HFFc6 (cell line): Measurements from ENCODE around the gene ARAP1. TPM values are rescaled to one million over a fixed set of nuclear protein-coding genes. Genes with fewer than 3 reads are reported as not detected.

Source experiments
- DNase-seq: peaks from one replicate; pipeline ENCODE4 v3.0.0-alpha.2; 2018
- H3K27ac Mint-ChIP-seq: 2 replicates; pipeline ENCODE4 v1.8.0; 2020; ENCODE audit warnings: mild to moderate bottlenecking, mixed read lengths
- H3K27me3 Mint-ChIP-seq: 2 replicates; pipeline ENCODE4 v1.8.0; 2021; ENCODE audit warnings: mild to moderate bottlenecking, moderate library complexity, mixed read lengths; ENCODE audit not compliant: insufficient read depth
- H3K36me3 Mint-ChIP-seq: 2 replicates; pipeline ENCODE4 v1.8.0; 2021; ENCODE audit warnings: low read depth, mixed read lengths
- H3K4me1 Mint-ChIP-seq: 2 replicates; pipeline ENCODE4 v1.8.0; 2020; ENCODE audit warnings: low read depth, mixed read lengths
- H3K4me3 Mint-ChIP-seq: 2 replicates; pipeline ENCODE4 v1.8.0; 2020; ENCODE audit warnings: mild to moderate bottlenecking, moderate library complexity, mixed read lengths
- H3K9me3 Mint-ChIP-seq: 2 replicates; pipeline ENCODE4 v1.8.0; 2020; ENCODE audit warnings: mild to moderate bottlenecking, mixed read lengths
- CTCF ChIP-seq: fragments of 200-600 bp; sonication (generic); IDR thresholded peaks from 2 replicates; pipeline ENCODE4 v1.5.0; 2021; ENCODE audit warnings: antibody characterized with exemption, mild to moderate bottlenecking
- total RNA-seq, 6 experiments: library from RNA; stranded (reverse); fragmentation: NEBNext Ultra II Directional; extraction: Animal tissue kit (Norgen Biotek cat#: 25700); gene quantifications; 2 replicates in 1 of 6; 3 replicates in 5 of 6; pipeline ENCODE4 v1.2.3, GENCODE V29; 2021

The ARAP1 gene
- total RNA-seq, 6 experiments from 2014 or later: 42.5 to 49.0 (median 46.8) TPM

- Mint-ChIP-seq H3K4me3 (no peak overlapping the region), H3K4me1 (peaks cover 28% of the 10 kb centered on the region), H3K27me3 (no peaks in the 10 kb centered on the region; the same call in none of the 2 replicates), H3K9me3 (no peaks in the 10 kb centered on the region), H3K27ac (no peak overlapping the region), H3K36me3 (no peaks in the 10 kb centered on the region)
- no peak for TF ChIP-seq CTCF
- no peak for DNase-seq
Measured at GRCh38 chr11:72745511-72745910, 6.7 kb downstream of the ARAP1 start.

DNA sequence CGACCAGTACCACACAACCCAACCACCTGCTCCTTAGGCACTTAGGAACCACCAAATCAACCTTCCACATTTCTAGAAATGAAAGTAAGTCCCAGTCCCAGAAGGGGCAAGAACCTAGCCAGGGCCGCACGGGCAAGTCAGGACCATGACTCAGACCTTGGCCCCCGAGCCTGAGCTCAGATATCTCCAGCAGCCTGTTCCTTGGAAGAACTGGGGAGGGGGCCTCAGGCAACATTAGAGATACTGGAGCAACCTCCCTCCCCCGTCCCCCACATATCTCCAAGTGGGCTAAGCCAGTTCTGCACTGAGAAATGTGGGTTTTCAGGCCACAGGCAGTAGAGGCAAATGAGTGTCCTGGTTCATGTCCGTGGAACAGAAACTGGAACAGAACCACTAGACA is 7.7 kb downstream of the ARAP1 start:
- TF ChIP-seq CTCF: no peak
- no peaks in the 10 kb centered on the region for H3K9me3 Mint-ChIP-seq
- no peak for DNase-seq
- H3K4me1 Mint-ChIP-seq: peaks cover 36% of the 10 kb centered on the region
- H3K36me3 Mint-ChIP-seq: no peaks in the 10 kb centered on the region
- no peak overlapping the region for H3K4me3 Mint-ChIP-seq
- no peaks in the 10 kb centered on the region; the same call in none of the 2 replicates for H3K27me3 Mint-ChIP-seq
- no peak overlapping the region for H3K27ac Mint-ChIP-seq

DNA sequence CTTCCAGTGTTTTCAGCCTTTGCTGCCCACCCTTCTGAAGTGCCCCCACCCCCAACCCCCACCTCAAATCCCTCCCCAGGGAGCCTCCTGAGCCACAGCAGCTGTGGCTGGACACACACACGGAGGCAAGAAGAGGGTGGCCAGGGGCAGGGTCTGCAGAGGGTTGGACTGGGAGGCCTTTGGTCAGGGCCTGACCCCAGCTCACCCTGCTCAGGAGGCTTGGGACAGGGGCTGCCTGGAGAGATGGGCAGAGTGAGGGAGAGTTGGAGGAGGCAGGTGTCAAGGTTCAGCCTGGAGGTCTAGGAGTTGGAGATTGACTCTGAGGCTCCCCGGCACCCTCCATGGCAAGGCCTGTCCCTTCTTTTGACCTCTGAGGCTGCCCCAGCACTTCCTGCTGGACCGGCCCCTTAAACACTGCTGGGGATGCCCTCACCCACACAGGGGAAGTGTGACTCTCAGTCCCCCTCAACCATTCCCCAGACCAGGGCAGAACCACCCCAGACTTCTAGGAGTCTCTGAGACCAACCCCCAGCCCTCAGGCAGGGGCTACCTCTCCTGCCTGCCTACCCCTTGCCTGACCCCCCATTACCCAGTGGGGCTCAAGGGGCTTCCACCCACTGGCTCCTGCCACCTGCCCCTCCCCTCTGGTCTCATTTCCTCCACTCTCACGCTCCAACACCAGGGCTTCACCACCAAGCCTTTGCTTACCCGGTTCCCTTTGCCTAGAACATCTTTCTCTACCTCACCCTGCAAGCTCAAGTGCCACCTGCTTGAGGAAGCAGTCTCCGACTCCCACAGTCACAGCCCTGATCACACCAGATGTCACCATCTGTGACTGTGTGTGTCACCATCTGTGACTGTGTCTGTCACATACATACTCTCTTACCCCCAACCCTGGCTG is 8.6 kb downstream of the ARAP1 start:
- no peak overlapping the region for H3K4me3 Mint-ChIP-seq
- TF ChIP-seq CTCF: no peak
- H3K27ac Mint-ChIP-seq: no peak overlapping the region
- DNase-seq: no peak
- H3K9me3 Mint-ChIP-seq: no peaks in the 10 kb centered on the region
- peaks cover 43% of the 10 kb centered on the region for H3K4me1 Mint-ChIP-seq
- no peaks in the 10 kb centered on the region; the same call in none of the 2 replicates for H3K27me3 Mint-ChIP-seq
- no peaks in the 10 kb centered on the region for H3K36me3 Mint-ChIP-seq

- Mint-ChIP-seq H3K9me3 (no peaks in the 10 kb centered on the region), H3K27me3 (no peaks in the 10 kb centered on the region; the same call in none of the 2 replicates), H3K36me3 (no peaks in the 10 kb centered on the region), H3K4me1 (peaks cover 51% of the 10 kb centered on the region), H3K4me3 (no peak overlapping the region), H3K27ac (no peak overlapping the region)
- no peak for TF ChIP-seq CTCF
- DNase-seq: no peak
Measured at GRCh38 chr11:72742513-72743320, 9.5 kb downstream of the ARAP1 start.

DNA sequence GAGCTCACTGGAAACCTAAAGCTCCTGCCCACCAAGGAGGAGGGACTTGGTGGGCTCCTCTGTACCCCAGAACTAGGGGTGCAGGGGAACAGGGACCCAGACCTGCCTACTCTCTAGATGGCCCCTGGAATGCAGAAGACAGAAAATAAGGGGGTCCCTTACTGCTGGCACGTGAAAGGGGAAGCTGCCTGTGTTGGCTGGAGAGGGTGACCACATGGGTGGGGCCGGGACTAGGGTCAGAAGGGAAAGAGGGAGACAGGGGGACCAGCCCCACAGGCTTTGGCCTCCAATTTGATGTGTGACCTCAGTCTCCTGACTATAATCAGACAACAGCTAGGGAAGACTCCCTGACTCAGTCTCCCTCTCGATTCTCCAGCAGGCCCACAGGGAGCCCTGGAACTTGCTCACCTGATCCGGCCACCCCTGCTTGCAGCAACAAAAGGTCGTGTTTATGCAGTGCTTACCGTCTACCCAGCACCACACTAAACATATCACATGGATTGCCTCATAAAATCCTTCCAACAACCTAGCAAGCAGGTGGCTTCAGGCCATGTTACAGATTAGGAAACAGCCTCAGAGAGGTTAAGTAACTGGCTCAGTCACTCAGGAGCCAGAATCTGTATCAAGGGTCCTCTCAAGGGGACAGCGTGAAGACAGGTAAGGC is 10.2 kb downstream of the ARAP1 start:
- peaks cover 59% of the 10 kb centered on the region for H3K4me1 Mint-ChIP-seq
- no peak overlapping the region; the same call in 1 of the 2 replicates for H3K27ac Mint-ChIP-seq
- no peak for DNase-seq
- H3K36me3 Mint-ChIP-seq: no peaks in the 10 kb centered on the region
- H3K27me3 Mint-ChIP-seq: no peaks in the 10 kb centered on the region; the same call in none of the 2 replicates
- no peak overlapping the region for H3K4me3 Mint-ChIP-seq
- no peak for TF ChIP-seq CTCF
- no peaks in the 10 kb centered on the region for H3K9me3 Mint-ChIP-seq
